Stimulated activated CD4-positive, alpha-beta T cell treated with anti-CD3 and anti-CD28 coated beads, Interleukin-12 subunit alpha, Interleukin-12 subunit beta, amount 100 ng/mL, for 48 hours (primary cell): Measurements from ENCODE around the gene MRE11.

Experiments
- DNase-seq, 3 donors: peaks; one replicate each; pipeline ENCODE4 v3.0.0-alpha.2; 2020; ENCODE audit warnings: low read depth in 2 of 3, low spot score in 1 of 3

MRE11 gene

GRCh38 chr11:94493281-94494125 lies at the start of gene MRE11, which contains the start of gene ANKRD49:
MRE11 (minus strand) TSS chr11:94493844; CDS start chr11:94492801, 1,043 bp downstream.
ANKRD49 (plus strand) TSS chr11:94493984; CDS start chr11:94496694, 2,710 bp downstream.
- peak; percentile 90 to 95 (median 92) for DNase-seq

- DNase-seq: no peak
Measured at GRCh38 chr11:94539420-94539819, 45.8 kb upstream of the MRE11 start.

- DNase-seq: no peak
Measured at GRCh38 chr11:94537031-94537600, 43.5 kb upstream of the MRE11 start.

GRCh38 chr11:94536386-94536785 lies 42.7 kb upstream of the MRE11 start:
- DNase-seq: no peak

- no peak for DNase-seq
Measured at GRCh38 chr11:94533696-94534630, 40.3 kb upstream of the MRE11 start.

- DNase-seq: no peak
Measured at GRCh38 chr11:94533206-94533605, 39.6 kb upstream of the MRE11 start.

GRCh38 chr11:94532211-94532610 lies 38.6 kb upstream of the MRE11 start:
- no peak for DNase-seq

- no peak for DNase-seq
Measured at GRCh38 chr11:94528551-94528950, 34.9 kb upstream of the MRE11 start.

GRCh38 chr11:94526645-94527438 lies 33.2 kb upstream of the MRE11 start:
- DNase-seq: no peak

- no peak for DNase-seq
Measured at GRCh38 chr11:94525546-94526324, 32.1 kb upstream of the MRE11 start.

- DNase-seq: no peak
Measured at GRCh38 chr11:94524341-94524740, 30.7 kb upstream of the MRE11 start.

GRCh38 chr11:94521684-94522083 lies 28.0 kb upstream of the MRE11 start:
- no peak for DNase-seq

- DNase-seq: peak in 1 of 3 donors; percentile 30
Measured at GRCh38 chr11:94519478-94520084, 25.9 kb upstream of the MRE11 start.

- DNase-seq: no peak
Measured at GRCh38 chr11:94518300-94518699, 24.7 kb upstream of the MRE11 start.

GRCh38 chr11:94516725-94517124 lies 23.1 kb upstream of the MRE11 start:
- no peak for DNase-seq

GRCh38 chr11:94515398-94515797 lies 21.8 kb upstream of the MRE11 start:
- no peak for DNase-seq

GRCh38 chr11:94513091-94513490 lies 19.4 kb upstream of the MRE11 start:
- DNase-seq: no peak

GRCh38 chr11:94511932-94512781 lies 18.5 kb upstream of the MRE11 start, which contains the start of gene C11orf97:
C11orf97 (plus strand) TSS chr11:94512461; CDS start chr11:94512529, 68 bp downstream.
- peak; percentile 12 to 47 (median 23) for DNase-seq
